ENCODE results near the gene LZTS2. TPM values are rescaled to one million over a fixed set of nuclear protein-coding genes. Genes with fewer than 3 reads are reported as not detected.

Gene LZTS2
- total and polyA plus RNA-seq, 4 donors, result 2.1 to 10.3 (median 9.5) TPM

DNA sequence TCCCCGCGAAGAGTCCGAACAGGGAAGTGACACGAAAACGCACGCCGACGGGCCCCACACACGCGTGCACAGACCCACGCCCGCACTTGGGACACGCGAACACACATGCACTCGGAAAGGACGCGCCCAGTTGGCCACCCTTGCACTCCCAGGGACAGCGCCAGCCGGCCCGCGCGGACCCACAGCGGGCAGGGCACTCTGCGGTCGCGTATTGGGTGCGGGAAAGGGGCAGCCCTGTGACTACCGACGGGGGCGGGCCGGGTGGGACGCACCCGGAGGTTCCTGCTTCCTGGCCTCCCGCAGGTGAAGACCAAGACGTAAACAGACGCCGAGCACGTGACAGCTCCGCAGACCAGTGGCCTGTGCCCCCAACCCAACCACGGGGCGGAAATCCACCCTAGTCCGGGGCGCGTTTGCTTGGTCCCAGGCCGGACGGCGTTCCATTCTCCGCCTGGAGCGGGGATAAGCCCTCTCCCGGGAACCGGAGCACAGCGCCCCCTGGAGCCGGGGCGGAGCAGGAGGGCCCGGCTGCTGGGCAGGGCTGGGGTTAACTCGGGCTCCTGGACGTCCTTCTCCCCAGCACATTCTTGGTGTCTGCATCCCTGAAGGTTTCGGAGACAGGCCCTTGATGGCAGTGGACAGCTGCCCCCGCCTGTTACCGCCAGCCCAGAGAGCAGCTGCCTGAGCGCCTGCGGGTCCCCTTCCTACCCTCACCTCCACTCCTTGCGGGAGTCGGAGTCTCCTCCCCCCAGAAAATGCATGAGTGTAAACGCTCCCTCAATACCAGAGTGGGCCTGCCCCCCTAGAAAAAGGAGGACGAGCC, 2.0 kb upstream of the LZTS2 start (continued):
- TF ChIP-seq RXRA (IDR thresholded peaks at IDR 0.05) (no peak), JUND (IDR thresholded peaks at IDR 0.05) (no peak)
- TF ChIP-seq, protein P1, sequence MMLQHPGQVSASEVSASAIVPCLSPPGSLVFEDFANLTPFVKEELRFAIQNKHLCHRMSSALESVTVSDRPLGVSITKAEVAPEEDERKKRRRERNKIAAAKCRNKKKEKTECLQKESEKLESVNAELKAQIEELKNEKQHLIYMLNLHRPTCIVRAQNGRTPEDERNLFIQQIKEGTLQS (IDR thresholded peaks at IDR 0.05), result no peak

DNA sequence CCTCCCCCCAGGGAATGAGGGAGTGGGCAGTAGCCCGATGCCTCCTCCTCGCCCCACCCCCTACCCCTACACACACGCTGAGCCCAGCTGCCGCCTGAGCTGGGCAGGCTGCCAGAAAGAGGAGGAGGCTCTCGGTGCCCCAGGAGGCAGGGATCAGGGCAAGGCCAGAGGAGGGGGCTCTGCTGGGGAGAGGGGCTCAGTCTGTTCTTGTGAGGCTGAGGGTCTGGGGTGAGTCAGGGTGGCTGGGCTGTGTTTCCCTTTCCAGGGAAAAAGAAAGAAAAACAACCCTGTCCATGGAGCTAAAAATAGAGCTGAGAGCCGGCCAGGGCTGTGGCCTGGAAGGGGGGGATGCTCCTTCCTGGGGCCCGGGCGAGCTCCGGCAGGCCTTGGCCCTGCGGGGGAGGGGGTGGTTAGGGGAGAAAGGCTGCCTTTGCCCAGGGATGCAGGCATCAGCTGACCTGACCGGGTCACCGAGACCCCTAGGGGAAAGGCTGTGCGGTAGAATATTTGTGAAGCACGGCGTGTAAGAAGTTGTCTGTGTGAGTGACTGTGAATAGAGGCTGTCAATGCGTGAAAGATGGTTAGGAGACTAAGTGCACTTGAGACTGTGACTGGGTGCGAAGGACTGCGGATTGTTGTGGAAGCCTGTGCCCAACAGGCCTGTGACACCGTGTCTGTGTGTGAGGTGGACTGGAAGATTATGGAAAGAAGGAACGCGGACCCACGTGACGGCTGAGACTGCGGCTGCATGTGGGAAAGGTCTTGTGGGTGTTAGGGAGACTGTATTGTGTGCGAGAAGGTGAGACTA, 1.2 kb upstream of the LZTS2 start:
- Histone ChIP-seq H3K4me3 (ENCODE audit: low read depth in 1 of 3, low read length in 3 of 3) (peak overlapping the region; percentile 68 to 81 (median 75)), H3K36me3 (ENCODE audit: control insufficient read depth in 4 of 4, insufficient read depth in 3 of 4, low read depth in 1 of 4, low read length in 3 of 4) (peaks cover 0 to 5% (median under 1%) of the 10 kb centered on the region in 4 donors), H3K9me3 (ENCODE audit: control insufficient read depth in 4 of 4, low read length in 3 of 4) (no peaks in the 10 kb centered on the region), H3K9ac (ENCODE audit: low read depth in 1 of 2, low read length in 2 of 2) (peak overlapping the region; percentile 36 to 57), H3K27ac (ENCODE audit: low read depth in 1 of 2, low read length in 2 of 2) (peak overlapping the region; percentile 94), H3K4me1 (ENCODE audit: control insufficient read depth in 4 of 4, insufficient read depth in 4 of 4, low read length in 3 of 4) (peaks cover 0 to 30% (median 17%) of the 10 kb centered on the region in 4 donors), H3K27me3 (ENCODE audit: control insufficient read depth in 4 of 4, insufficient read depth in 4 of 4, low read length in 3 of 4) (no peaks in the 10 kb centered on the region)
- TF ChIP-seq, protein P2, sequence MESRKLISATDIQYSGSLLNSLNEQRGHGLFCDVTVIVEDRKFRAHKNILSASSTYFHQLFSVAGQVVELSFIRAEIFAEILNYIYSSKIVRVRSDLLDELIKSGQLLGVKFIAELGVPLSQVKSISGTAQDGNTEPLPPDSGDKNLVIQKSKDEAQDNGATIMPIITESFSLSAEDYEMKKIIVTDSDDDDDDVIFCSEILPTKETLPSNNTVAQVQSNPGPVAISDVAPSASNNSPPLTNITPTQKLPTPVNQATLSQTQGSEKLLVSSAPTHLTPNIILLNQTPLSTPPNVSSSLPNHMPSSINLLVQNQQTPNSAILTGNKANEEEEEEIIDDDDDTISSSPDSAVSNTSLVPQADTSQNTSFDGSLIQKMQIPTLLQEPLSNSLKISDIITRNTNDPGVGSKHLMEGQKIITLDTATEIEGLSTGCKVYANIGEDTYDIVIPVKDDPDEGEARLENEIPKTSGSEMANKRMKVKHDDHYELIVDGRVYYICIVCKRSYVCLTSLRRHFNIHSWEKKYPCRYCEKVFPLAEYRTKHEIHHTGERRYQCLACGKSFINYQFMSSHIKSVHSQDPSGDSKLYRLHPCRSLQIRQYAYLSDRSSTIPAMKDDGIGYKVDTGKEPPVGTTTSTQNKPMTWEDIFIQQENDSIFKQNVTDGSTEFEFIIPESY (IDR thresholded peaks at IDR 0.05), result no peak
- TF ChIP-seq TAF1 (conservative IDR thresholded peaks at IDR 0.05) (no peak), EGR1 (IDR thresholded peaks at IDR 0.05; ENCODE audit: low read depth in 2 of 2) (no peak), RXRA (IDR thresholded peaks at IDR 0.05) (peak in 1 of 2 donors; percentile 2), JUND (IDR thresholded peaks at IDR 0.05) (no peak), HNF4A (conservative IDR thresholded peaks at IDR 0.05) (no peak), FOXA2 (IDR thresholded peaks at IDR 0.05) (no peak), RAD21 (IDR thresholded peaks at IDR 0.05) (no peak), GABPA (IDR thresholded peaks at IDR 0.05 in 1 of 2, conservative IDR thresholded peaks at IDR 0.05 in 1 of 2) (no peak), NR2F2 (IDR thresholded peaks at IDR 0.05) (peak; percentile 65), SP1 (IDR thresholded peaks at IDR 0.05) (no peak)
- TF ChIP-seq, protein P3, sequence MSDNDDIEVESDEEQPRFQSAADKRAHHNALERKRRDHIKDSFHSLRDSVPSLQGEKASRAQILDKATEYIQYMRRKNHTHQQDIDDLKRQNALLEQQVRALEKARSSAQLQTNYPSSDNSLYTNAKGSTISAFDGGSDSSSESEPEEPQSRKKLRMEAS (IDR thresholded peaks at IDR 0.05), result no peak
- TF ChIP-seq, protein P1 (IDR thresholded peaks at IDR 0.05), result no peak
- DNase-seq (ENCODE audit: low spot score), result peak; percentile 85
- 6% methylated on average over 25 of the region's 25 CpGs for WGBS

GRCh38 chr10:100998991-100999741, 442 bp upstream of the LZTS2 start:
- H3K9me3 ChIP-seq (ENCODE audit: control insufficient read depth in 4 of 4, low read length in 3 of 4), result no peaks in the 10 kb centered on the region
- H3K27me3 ChIP-seq (ENCODE audit: control insufficient read depth in 4 of 4, insufficient read depth in 4 of 4, low read length in 3 of 4), result no peaks in the 10 kb centered on the region
- peak; percentile 81 for DNase-seq (ENCODE audit: low spot score)
- H3K27ac ChIP-seq (ENCODE audit: low read depth in 1 of 2, low read length in 2 of 2), result peak overlapping the region; percentile 94
- H3K36me3 ChIP-seq (ENCODE audit: control insufficient read depth in 4 of 4, insufficient read depth in 3 of 4, low read depth in 1 of 4, low read length in 3 of 4), result peaks cover 0 to 3% (median under 1%) of the 10 kb centered on the region in 4 donors
- H3K4me1 ChIP-seq (ENCODE audit: control insufficient read depth in 4 of 4, insufficient read depth in 4 of 4, low read length in 3 of 4), result peaks cover 0 to 30% (median 17%) of the 10 kb centered on the region in 4 donors
- TF ChIP-seq FOXA2 (IDR thresholded peaks at IDR 0.05), result no peak
- TF ChIP-seq RAD21 (IDR thresholded peaks at IDR 0.05), result peak; percentile 38 to 63
- TF ChIP-seq GABPA (IDR thresholded peaks at IDR 0.05 in 1 of 2, conservative IDR thresholded peaks at IDR 0.05 in 1 of 2), result no peak
- TF ChIP-seq HNF4A (conservative IDR thresholded peaks at IDR 0.05), result no peak
- no peak for TF ChIP-seq HNF4G (IDR thresholded peaks at IDR 0.05)
- TF ChIP-seq NR2F2 (IDR thresholded peaks at IDR 0.05), result no peak
- TF ChIP-seq EGR1 (IDR thresholded peaks at IDR 0.05; ENCODE audit: low read depth in 2 of 2), result no peak
- TF ChIP-seq FOXA1 (IDR thresholded peaks at IDR 0.05), result no peak
- TF ChIP-seq SP1 (IDR thresholded peaks at IDR 0.05), result no peak
- TF ChIP-seq CTCF (IDR thresholded peaks at IDR 0.05; ENCODE audit: low read depth, low read length, missing input control), result peak; percentile 74
- no peak for TF ChIP-seq REST (IDR thresholded peaks at IDR 0.05)
- H3K9ac ChIP-seq (ENCODE audit: low read depth in 1 of 2, low read length in 2 of 2), result peak overlapping the region; percentile 54 to 57
- WGBS, result under 1% methylated on average over 83 of the region's 83 CpGs
- peak overlapping the region; percentile 56 to 71 (median 68) for H3K4me3 ChIP-seq (ENCODE audit: low read depth in 1 of 3, low read length in 3 of 3)
